K562 (cell line): ENCODE data around the gene SYVN1. TPM values are rescaled to one million over a fixed set of nuclear protein-coding genes. Genes with fewer than 3 reads are reported as not detected.

Source experiments
- ATAC-seq: fragments of 200-7000 bp; cut with Tn5 transposase; 3 replicates; pipeline ENCODE4 v1.9.1; 2020; ENCODE audit warnings: moderate library complexity
- BruUV-seq: library from RNA; stranded (reverse); fragments of 400-500 nt; replicated peaks from 2 replicates; lab custom pipeline; 2021; lab: Mats Ljungman, UMichigan
- CTCF ChIA-PET: fragments of 300-600 bp; formaldehyde crosslinking; extraction: SDS; loops from one replicate; lab custom pipeline; 2021; ENCODE audit warnings: low intra/inter-chr PET ratio; lab: Yijun Ruan, JAX
- POLR2A ChIA-PET: fragments of 300-600, 350-650 bp; sonication (Branson Sonifier 250); formaldehyde crosslinking; extraction: SDS; loops from one replicate; lab custom pipeline; 2021; ENCODE audit warnings: antibody characterized with exemption, inconsistent platforms; lab: Yijun Ruan, JAX
- DNase-seq, 4 experiments: peaks; one replicate each; pipeline versions ENCODE4 v3.0.0 to v3.0.0-alpha.2; 2011 to 2018; ENCODE audit warnings: low spot score in 3 of 4, mixed read lengths in 3 of 4; ENCODE audit errors: extremely low read depth in 1 of 4
- FAIRE-seq: peaks from 2 replicates; lab custom pipeline; 2011; peaks lifted over from hg19 to GRCh38; lab: Jason Lieb, UNC
- H2AFZ ChIP-seq: 2 replicates; pipeline ENCODE4 v1.6.0; 2011; ENCODE audit warnings: low read depth, low read length, control low read depth, inconsistent platforms
- H3K27ac ChIP-seq: fragments of 200-600 bp; 3 replicates; pipeline ENCODE4 v1.8.0; 2011; ENCODE audit warnings: low read depth, mild to moderate bottlenecking, control low read depth, inconsistent platforms, low read length, moderate library complexity, mixed read lengths; ENCODE audit errors: extremely low read depth
- H3K27me3 ChIP-seq, 2 experiments: fragments of 300-600 bp in 1 of 2; 2 replicates in 1 of 2; 3 replicates in 1 of 2; pipeline versions ENCODE4 v1.6.0 to v1.8.0; 2011; ENCODE audit warnings: inconsistent platforms in 2 of 2, low read length in 2 of 2, mild to moderate bottlenecking in 1 of 2, mixed read lengths in 1 of 2, moderate library complexity in 1 of 2; ENCODE audit not compliant: control insufficient read depth in 2 of 2, insufficient read depth in 2 of 2
- H3K36me3 ChIP-seq: fragments of 300-600 bp; 3 replicates; pipeline ENCODE4 v1.8.0; 2011; ENCODE audit warnings: mild to moderate bottlenecking, low read length, inconsistent platforms; ENCODE audit not compliant: control insufficient read depth, insufficient read depth
- H3K4me1 ChIP-seq, 2 experiments: fragments of 200-600 bp in 1 of 2; replicated peaks in 1 of 2; 2 replicates in 1 of 2; 3 replicates in 1 of 2; pipeline versions ENCODE4 v1.5.1 to v1.8.0; 2011; ENCODE audit warnings: inconsistent platforms in 2 of 2, low read length in 2 of 2, mild to moderate bottlenecking in 1 of 2, mixed read lengths in 1 of 2, moderate library complexity in 1 of 2; ENCODE audit not compliant: control insufficient read depth in 2 of 2, insufficient read depth in 2 of 2
- H3K4me2 ChIP-seq: 2 replicates; pipeline ENCODE4 v1.6.1; 2011; ENCODE audit warnings: low read length, control low read depth, inconsistent platforms, mixed read lengths; ENCODE audit not compliant: insufficient read depth
- H3K4me3 ChIP-seq: fragments of 200-600 bp; sonication (generic), shearing (Covaris generic); 2 replicates; pipeline ENCODE4 v1.5.1; 2016; ENCODE audit warnings: control low read depth, inconsistent platforms
- H3K79me2 ChIP-seq: fragments of 200-600 bp; 3 replicates; pipeline ENCODE4 v1.8.0; 2011; ENCODE audit warnings: low read length, inconsistent platforms; ENCODE audit not compliant: control insufficient read depth, insufficient read depth
- H3K9ac ChIP-seq, 2 experiments: 2 replicates each; pipeline versions ENCODE4 v1.6.0 to v1.6.1; 2011; ENCODE audit warnings: low read depth in 2 of 2, low read length in 2 of 2, control low read depth in 1 of 2, inconsistent platforms in 1 of 2, mild to moderate bottlenecking in 1 of 2, mixed read lengths in 1 of 2; ENCODE audit not compliant: insufficient read depth in 1 of 2
- H3K9me1 ChIP-seq: one replicate; pipeline ENCODE4 v1.6.0; 2011; ENCODE audit warnings: inconsistent platforms, mild to moderate bottlenecking, low read length, moderate library complexity; ENCODE audit not compliant: control insufficient read depth, insufficient read depth
- H3K9me3 ChIP-seq: replicated peaks from 2 replicates; pipeline ENCODE4 v1.5.1; 2011; ENCODE audit warnings: low read depth, low read length, inconsistent platforms; ENCODE audit not compliant: control insufficient read depth, insufficient read depth
- H4K20me1 ChIP-seq: replicated peaks from 2 replicates; pipeline ENCODE4 v1.6.1; 2011; ENCODE audit warnings: low read length, inconsistent platforms, mixed read lengths; ENCODE audit not compliant: control insufficient read depth, insufficient read depth
- ARHGAP35 ChIP-seq: fragments of 450-650 bp; IDR thresholded peaks from 2 replicates; pipeline ENCODE4 v1.6.1; 2018; ENCODE audit not compliant: partially characterized antibody
- BHLHE40 ChIP-seq: IDR thresholded peaks from 2 replicates; pipeline ENCODE4 v1.6.1; 2011; ENCODE audit warnings: low read length, improper control_type of control experiment
- MYNN ChIP-seq, 2 experiments: sonication (generic); formaldehyde crosslinking in 1 of 2; IDR thresholded peaks; 2 replicates each; pipeline versions ENCODE4 v1.5.0 to v1.6.1; 2016 to 2020; ENCODE audit warnings: antibody characterized with exemption in 1 of 2, missing genetic modification reagents in 1 of 2
- NR2C2 ChIP-seq, 2 experiments: fragments of 200-800 bp in 1 of 2; sonication (Bioruptor generic) in 1 of 2; sonication (generic) in 1 of 2; formaldehyde crosslinking in 1 of 2; IDR thresholded peaks; 2 replicates each; pipeline versions ENCODE4 v1.6.1 to v1.8.0; 2016 to 2022; ENCODE audit warnings: mild to moderate bottlenecking in 1 of 2, missing compliant biosample characterization in 1 of 2, missing genetic modification characterization in 1 of 2, missing genetic modification reagents in 1 of 2
- SP1 ChIP-seq: sonication (generic); formaldehyde crosslinking; IDR thresholded peaks from 2 replicates; pipeline ENCODE4 v1.8.1; 2022; ENCODE audit warnings: mild to moderate bottlenecking, missing genetic modification reagents
- WGBS: fragments of 100-300 bp; shearing (Covaris generic); methylation state at CpG from one replicate; pipeline ENCODE4 v1.1.6; 2016; ENCODE audit warnings: low coverage, mixed read lengths; ENCODE audit not compliant: insufficient coverage; ENCODE audit errors: missing lambda C conversion rate; 5-methylcytosine and 5-hydroxymethylcytosine counted together
- in situ Hi-C: fragments of 300-500 bp; cut with MboI; formaldehyde crosslinking; loops from 4 replicates; pipeline ENCODE4 v1.15.0; 2018; ENCODE audit warnings: inconsistent platforms, mixed read lengths
- intact Hi-C: fragments of 100-400 bp; cut with micrococcal nuclease; formaldehyde crosslinking; loops from 2 replicates; pipeline ENCODE4 v1.14.2; 2022
- polyA plus RNA-seq, 8 experiments: library from polyadenylated mRNA; depleted of rRNA in 4 of 8; stranded (reverse) in 5 of 8; unstranded in 3 of 8; fragments of >200 nt; fragmentation: Nextera tagmentation in 2 of 8; fragmentation: Illumina TruSeq in 1 of 8; extraction: Ambion mirVana in 2 of 8; extraction: Trizol in 1 of 8; gene quantifications; 2 replicates each; pipeline versions ENCODE4 v1.2.1 to v1.2.3, GENCODE V29; 2011 to 2014; ENCODE audit warnings: inconsistent platforms in 1 of 8, missing spikeins in 1 of 8
- total RNA-seq, 7 experiments: library from RNA; depleted of rRNA in 6 of 7; stranded (reverse); fragments of >200 nt in 6 of 7; fragmentation: Illumina TruSeq in 2 of 7; extraction: Trizol in 2 of 7; gene quantifications; 2 replicates each; pipeline versions ENCODE4 v1.2.1 to v1.2.3, GENCODE V29; 2011 to 2021; ENCODE audit warnings: low replicate concordance in 1 of 7
- TF ChIP-seq, protein P1 (sequence below), 2 experiments: IDR thresholded peaks; 2 replicates each; pipeline ENCODE4 v1.6.1; 2011; ENCODE audit warnings: borderline replicate concordance in 1 of 2, control low read depth in 1 of 2, low read depth in 1 of 2, low read length in 1 of 2, mild to moderate bottlenecking in 1 of 2, mixed read lengths in 1 of 2, moderate library complexity in 1 of 2; ENCODE audit not compliant: insufficient read depth in 1 of 2, insufficient read length in 1 of 2, poor library complexity in 1 of 2, severe bottlenecking in 1 of 2; ENCODE audit errors: extremely low read depth in 1 of 2

SYVN1 gene
- total and polyA plus RNA-seq, 9 of the 15 experiments (the other 6 are each of a cell fraction or from before 2014, with no cell fraction given) = 0.41 to 47.4 (median 9.9) TPM

GRCh38 chr11:65114538-65115171 is 19.7 kb downstream of the SYVN1 start (continued):
- TF ChIP-seq MYNN (IDR thresholded peaks at IDR 0.05) (0 out of 2 replicates have a peak, but pooled peaks have one; percentile 14), MYNN (CRISPR knock-in tag; IDR thresholded peaks at IDR 0.05) (no peak), BHLHE40 (no peak), NR2C2 (CRISPR knock-in tag; IDR thresholded peaks at IDR 0.05) (no peak), NR2C2 (tag; IDR thresholded peaks at IDR 0.05) (no peak)

GRCh38 chr11:65113839-65114238 is 20.5 kb downstream of the SYVN1 start:
- in situ Hi-C loops = no loop called here
- 58% methylated on average over 6 of the region's 6 CpGs for WGBS
- ATAC-seq (no peak), DNase-seq (no peak), FAIRE-seq (peak; percentile 35)
- Histone ChIP-seq H3K27me3 (no peaks in the 10 kb centered on the region), H3K36me3 (peaks cover 41% of the 10 kb centered on the region), H3K79me2 (peaks cover 26% of the 10 kb centered on the region), H4K20me1 (no peaks in the 10 kb centered on the region), H3K9me3 (no peaks in the 10 kb centered on the region), H3K4me3 (no peak overlapping the region), H3K4me2 (no peak overlapping the region), H3K4me1 (peaks cover 31 to 70% of the 10 kb centered on the region in 2 experiments), H3K9ac (peak overlapping the region in 1 of 2 experiments; percentile 32; a peak in 2 of 4 replicates), H3K9me1 (no peaks in the 10 kb centered on the region), H3K27ac (no peak overlapping the region; the same call in 2 of the 3 replicates), H2AFZ (no peak overlapping the region)
- TF ChIP-seq ARHGAP35 (no peak), SP1 (CRISPR knock-in tag) (peak; percentile 34; the same call in 1 of the 2 replicates)
- TF ChIP-seq, protein P1, sequence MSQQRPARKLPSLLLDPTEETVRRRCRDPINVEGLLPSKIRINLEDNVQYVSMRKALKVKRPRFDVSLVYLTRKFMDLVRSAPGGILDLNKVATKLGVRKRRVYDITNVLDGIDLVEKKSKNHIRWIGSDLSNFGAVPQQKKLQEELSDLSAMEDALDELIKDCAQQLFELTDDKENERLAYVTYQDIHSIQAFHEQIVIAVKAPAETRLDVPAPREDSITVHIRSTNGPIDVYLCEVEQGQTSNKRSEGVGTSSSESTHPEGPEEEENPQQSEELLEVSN (IDR thresholded peaks at IDR 0.05; ENCODE audit: borderline replicate concordance in 1 of 2, extremely low read depth in 1 of 2, insufficient read depth in 1 of 2, insufficient read length in 1 of 2, low read depth in 1 of 2, low read length in 1 of 2, poor library complexity in 1 of 2, severe bottlenecking in 1 of 2) = peak in 1 of 2 experiments; percentile 22
- intact Hi-C loops = loop anchor here (5.0 to 10.0 kb wide), 3 partner anchors 201 to 267 kb away; partner anchors contain the start of gene CDC42EP2
- ChIA-PET POLR2A (interaction anchor here (0.6 to 7.2 kb wide), 9 partner anchors 17 to 385 kb away, joined by 3 to 92 read pairs (median 4); partner anchors contain the start of genes CDC42EP2, MALAT1, SPDYC and SYVN1), CTCF (interaction anchor here (2.5 kb wide), 1 partner anchor 67 kb away, joined by 19 read pairs; the partner anchor contains the start of gene CAPN1)
- BruUV-seq = TSS peak; percentile 44
